Measurements from ENCODE around the gene SLC30A10. TPM values are rescaled to one million over a fixed set of nuclear protein-coding genes. Genes with fewer than 3 reads are reported as not detected.
"Not testable (repeated sequence)": the region's sequence is repeated elsewhere in the genome, so short reads cannot be mapped to it uniquely, and the experiment has no call there.

SLC30A10 gene
- total RNA-seq, 1 experiment from 2014 or later: not detected

GRCh38 chr1:219938706-219939105 is 10.3 kb upstream of the SLC30A10 start:
- Histone ChIP-seq H3K27me3 (replicated peaks; ENCODE audit: insufficient read depth, low read depth, low read length, poor library complexity) (peaks cover 46% of the 10 kb centered on the region), H3K36me3 (ENCODE audit: insufficient read depth, low read length, poor library complexity, severe bottlenecking) (no peaks in the 10 kb centered on the region), H3K27ac (ENCODE audit: low read depth, low read length, poor library complexity, severe bottlenecking) (no peak overlapping the region), H3K4me1 (ENCODE audit: insufficient read depth, low read length, poor library complexity, severe bottlenecking) (no peaks in the 10 kb centered on the region), H3K4me3 (ENCODE audit: low read depth, low read length, poor library complexity, severe bottlenecking) (no peak overlapping the region), H3K9me3 (ENCODE audit: low read depth, low read length, poor library complexity, severe bottlenecking) (no peaks in the 10 kb centered on the region)
- BruUV-seq (replicated peaks): no TSS peak
- TF ChIP-seq, protein P1, sequence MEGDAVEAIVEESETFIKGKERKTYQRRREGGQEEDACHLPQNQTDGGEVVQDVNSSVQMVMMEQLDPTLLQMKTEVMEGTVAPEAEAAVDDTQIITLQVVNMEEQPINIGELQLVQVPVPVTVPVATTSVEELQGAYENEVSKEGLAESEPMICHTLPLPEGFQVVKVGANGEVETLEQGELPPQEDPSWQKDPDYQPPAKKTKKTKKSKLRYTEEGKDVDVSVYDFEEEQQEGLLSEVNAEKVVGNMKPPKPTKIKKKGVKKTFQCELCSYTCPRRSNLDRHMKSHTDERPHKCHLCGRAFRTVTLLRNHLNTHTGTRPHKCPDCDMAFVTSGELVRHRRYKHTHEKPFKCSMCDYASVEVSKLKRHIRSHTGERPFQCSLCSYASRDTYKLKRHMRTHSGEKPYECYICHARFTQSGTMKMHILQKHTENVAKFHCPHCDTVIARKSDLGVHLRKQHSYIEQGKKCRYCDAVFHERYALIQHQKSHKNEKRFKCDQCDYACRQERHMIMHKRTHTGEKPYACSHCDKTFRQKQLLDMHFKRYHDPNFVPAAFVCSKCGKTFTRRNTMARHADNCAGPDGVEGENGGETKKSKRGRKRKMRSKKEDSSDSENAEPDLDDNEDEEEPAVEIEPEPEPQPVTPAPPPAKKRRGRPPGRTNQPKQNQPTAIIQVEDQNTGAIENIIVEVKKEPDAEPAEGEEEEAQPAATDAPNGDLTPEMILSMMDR (conservative IDR thresholded peaks at IDR 0.05; ENCODE audit: low read depth, low read length): no peak
- TF ChIP-seq EZH2 (IDR thresholded peaks at IDR 0.05; ENCODE audit: borderline replicate concordance, low read depth, low read length, poor library complexity, severe bottlenecking): no peak
- intact Hi-C loops (cut with micrococcal nuclease; ENCODE audit: unreplicated experiment): no loop called here
- ChIA-PET POLR2A (ENCODE audit: low non-redundant PET) (no interaction called here), CTCF (no interaction called here)
- DNase-seq (ENCODE audit: low spot score): no peak

- CTCF ChIA-PET; DNase-seq (ENCODE audit: low spot score); H3K27ac ChIP-seq (ENCODE audit: low read depth, low read length, poor library complexity, severe bottlenecking); intact Hi-C loops (cut with micrococcal nuclease; ENCODE audit: unreplicated experiment); H3K4me1 ChIP-seq (ENCODE audit: insufficient read depth, low read length, poor library complexity, severe bottlenecking); BruUV-seq (replicated peaks); H3K4me3 ChIP-seq (ENCODE audit: low read depth, low read length, poor library complexity, severe bottlenecking); POLR2A ChIA-PET (ENCODE audit: low non-redundant PET); H3K36me3 ChIP-seq (ENCODE audit: insufficient read depth, low read length, poor library complexity, severe bottlenecking); H3K9me3 ChIP-seq (ENCODE audit: low read depth, low read length, poor library complexity, severe bottlenecking): not testable (repeated sequence)
- H3K27me3 ChIP-seq (replicated peaks; ENCODE audit: insufficient read depth, low read depth, low read length, poor library complexity): peaks cover 34% of the 10 kb centered on the region
Measured at GRCh38 chr1:219933763-219934162, 5.4 kb upstream of the SLC30A10 start.

GRCh38 chr1:219931033-219931432 is 2.7 kb upstream of the SLC30A10 start:
- Histone ChIP-seq H3K4me1 (ENCODE audit: insufficient read depth, low read length, poor library complexity, severe bottlenecking) (peaks cover 8% of the 10 kb centered on the region), H3K27ac (ENCODE audit: low read depth, low read length, poor library complexity, severe bottlenecking) (no peak overlapping the region), H3K36me3 (ENCODE audit: insufficient read depth, low read length, poor library complexity, severe bottlenecking) (no peaks in the 10 kb centered on the region), H3K9me3 (ENCODE audit: low read depth, low read length, poor library complexity, severe bottlenecking) (no peaks in the 10 kb centered on the region), H3K27me3 (replicated peaks; ENCODE audit: insufficient read depth, low read depth, low read length, poor library complexity) (peaks cover 46% of the 10 kb centered on the region), H3K4me3 (ENCODE audit: low read depth, low read length, poor library complexity, severe bottlenecking) (no peak overlapping the region)
- ChIA-PET CTCF (no interaction called here), POLR2A (ENCODE audit: low non-redundant PET) (no interaction called here)
- peak; percentile 15 for DNase-seq (ENCODE audit: low spot score)
- no TSS peak for BruUV-seq (replicated peaks)
- no peak for TF ChIP-seq EZH2 (IDR thresholded peaks at IDR 0.05; ENCODE audit: borderline replicate concordance, low read depth, low read length, poor library complexity, severe bottlenecking)
- TF ChIP-seq, protein P1 (conservative IDR thresholded peaks at IDR 0.05; ENCODE audit: low read depth, low read length): no peak
- intact Hi-C loops (cut with micrococcal nuclease; ENCODE audit: unreplicated experiment): no loop called here

GRCh38 chr1:219928791-219929118 is 398 bp upstream of the SLC30A10 start:
- H3K27me3 ChIP-seq (replicated peaks; ENCODE audit: insufficient read depth, low read depth, low read length, poor library complexity): peaks cover 49% of the 10 kb centered on the region
- DNase-seq (ENCODE audit: low spot score): no peak
- no TSS peak for BruUV-seq (replicated peaks)
- ChIA-PET POLR2A (ENCODE audit: low non-redundant PET) (no interaction called here), CTCF (no interaction called here)
- no peak for TF ChIP-seq EZH2 (IDR thresholded peaks at IDR 0.05; ENCODE audit: borderline replicate concordance, low read depth, low read length, poor library complexity, severe bottlenecking)
- TF ChIP-seq, protein P1 (conservative IDR thresholded peaks at IDR 0.05; ENCODE audit: low read depth, low read length): no peak
- H3K9me3 ChIP-seq (ENCODE audit: low read depth, low read length, poor library complexity, severe bottlenecking): no peaks in the 10 kb centered on the region
- H3K4me1 ChIP-seq (ENCODE audit: insufficient read depth, low read length, poor library complexity, severe bottlenecking): peaks cover 8% of the 10 kb centered on the region
- no peaks in the 10 kb centered on the region for H3K36me3 ChIP-seq (ENCODE audit: insufficient read depth, low read length, poor library complexity, severe bottlenecking)
- no peak overlapping the region for H3K27ac ChIP-seq (ENCODE audit: low read depth, low read length, poor library complexity, severe bottlenecking)
- intact Hi-C loops (cut with micrococcal nuclease; ENCODE audit: unreplicated experiment): no loop called here
- H3K4me3 ChIP-seq (ENCODE audit: low read depth, low read length, poor library complexity, severe bottlenecking): peak overlapping the region; percentile 39
